Uterus (tissue), 4 donors: ENCODE results near the gene GALNT12. TPM values are rescaled to one million over a fixed set of nuclear protein-coding genes. Genes with fewer than 3 reads are reported as not detected.

ENCODE experiments used
- DNase-seq, 2 donors: peaks; one replicate each; pipeline ENCODE4 v3.0.0-alpha.2; 2019 to 2020
- H3K27ac ChIP-seq, 2 donors: fragments of 200-600 bp; sonication (generic); 1 replicate in 1 of 2; 2 replicates in 1 of 2; pipeline ENCODE4 v1.5.1; 2016 to 2018
- H3K27me3 ChIP-seq, 2 donors: fragments of 200-600 bp; sonication (generic); one replicate each; pipeline ENCODE4 v1.5.1; 2018 to 2019; ENCODE audit warnings: control low read depth in 1 of 2
- H3K36me3 ChIP-seq, 2 donors: fragments of 200-600 bp; sonication (generic); one replicate each; pipeline ENCODE4 v1.5.1; 2019; ENCODE audit warnings: control low read depth in 1 of 2
- H3K4me1 ChIP-seq, 2 donors: fragments of 200-600 bp; sonication (generic); one replicate each; pipeline ENCODE4 v1.5.1; 2018 to 2019; ENCODE audit warnings: control low read depth in 1 of 2
- H3K4me3 ChIP-seq, 2 donors: fragments of 200-600 bp; sonication (generic); 1 replicate in 1 of 2; 2 replicates in 1 of 2; pipeline ENCODE4 v1.5.1; 2018 to 2019; ENCODE audit warnings: mild to moderate bottlenecking in 1 of 2
- H3K9me3 ChIP-seq, 2 donors: fragments of 200-600 bp; sonication (generic); one replicate each; pipeline ENCODE4 v1.5.1; 2019; ENCODE audit warnings: control low read depth in 1 of 2
- CTCF ChIP-seq, 4 experiments: fragments of 200-600 bp in 2 of 4; fragments of 450-650 bp in 2 of 4; sonication (generic) in 2 of 4; IDR thresholded peaks; one replicate each; pipeline ENCODE4 v1.5.1; 2016 to 2019; ENCODE audit warnings: antibody characterized with exemption in 4 of 4, mild to moderate bottlenecking in 2 of 4, moderate library complexity in 1 of 4
- POLR2A ChIP-seq, 2 donors: fragments of 450-650 bp; IDR thresholded peaks; one replicate each; pipeline ENCODE4 v1.6.1; 2016; ENCODE audit warnings: antibody characterized with exemption in 2 of 2, mild to moderate bottlenecking in 1 of 2, moderate library complexity in 1 of 2
- intact Hi-C: fragments of 100-400 bp; cut with DNase I; formaldehyde crosslinking; loops from one replicate; pipeline ENCODE4 v1.15.1; 2023; ENCODE audit warnings: low total_unique reads
- total RNA-seq, 4 donors: library from RNA; depleted of rRNA in 3 of 4; stranded (reverse); fragments of >200 nt in 3 of 4; gene quantifications; one replicate each; pipeline versions ENCODE4 v1.1.0 to v1.2.4, GENCODE V29; 2014 to 2023
- donor health status: DM: yes; HTN: yes; CAD: no.

Gene GALNT12
- total RNA-seq, 4 donors from 2014 or later, result 0.29 to 9.3 (median 2.5) TPM; not detected in 1

GRCh38 chr9:98783518-98784226 is 23.8 kb upstream of the GALNT12 start:
- intact Hi-C loops, result no loop called here
- H3K4me3 ChIP-seq, result no peak overlapping the region
- H3K27ac ChIP-seq, result no peak overlapping the region
- no peaks in the 10 kb centered on the region for H3K36me3 ChIP-seq
- H3K4me1 ChIP-seq, result no peaks in the 10 kb centered on the region
- TF ChIP-seq CTCF (IDR thresholded peaks at IDR 0.05), result no peak
- no peak for TF ChIP-seq POLR2A (IDR thresholded peaks at IDR 0.05)
- H3K27me3 ChIP-seq, result no peaks in the 10 kb centered on the region
- no peak for DNase-seq
- no peaks in the 10 kb centered on the region for H3K9me3 ChIP-seq

- Histone ChIP-seq H3K36me3 (no peaks in the 10 kb centered on the region), H3K4me3 (no peak overlapping the region), H3K27me3 (no peaks in the 10 kb centered on the region), H3K27ac (no peak overlapping the region), H3K9me3 (no peaks in the 10 kb centered on the region), H3K4me1 (no peaks in the 10 kb centered on the region)
- intact Hi-C loops, result no loop called here
- DNase-seq, result no peak
- TF ChIP-seq CTCF (IDR thresholded peaks at IDR 0.05), result no peak
- TF ChIP-seq POLR2A (IDR thresholded peaks at IDR 0.05), result no peak
These were observed 22.4 kb upstream of the GALNT12 start for GRCh38 chr9:98784831-98785806.

DNA sequence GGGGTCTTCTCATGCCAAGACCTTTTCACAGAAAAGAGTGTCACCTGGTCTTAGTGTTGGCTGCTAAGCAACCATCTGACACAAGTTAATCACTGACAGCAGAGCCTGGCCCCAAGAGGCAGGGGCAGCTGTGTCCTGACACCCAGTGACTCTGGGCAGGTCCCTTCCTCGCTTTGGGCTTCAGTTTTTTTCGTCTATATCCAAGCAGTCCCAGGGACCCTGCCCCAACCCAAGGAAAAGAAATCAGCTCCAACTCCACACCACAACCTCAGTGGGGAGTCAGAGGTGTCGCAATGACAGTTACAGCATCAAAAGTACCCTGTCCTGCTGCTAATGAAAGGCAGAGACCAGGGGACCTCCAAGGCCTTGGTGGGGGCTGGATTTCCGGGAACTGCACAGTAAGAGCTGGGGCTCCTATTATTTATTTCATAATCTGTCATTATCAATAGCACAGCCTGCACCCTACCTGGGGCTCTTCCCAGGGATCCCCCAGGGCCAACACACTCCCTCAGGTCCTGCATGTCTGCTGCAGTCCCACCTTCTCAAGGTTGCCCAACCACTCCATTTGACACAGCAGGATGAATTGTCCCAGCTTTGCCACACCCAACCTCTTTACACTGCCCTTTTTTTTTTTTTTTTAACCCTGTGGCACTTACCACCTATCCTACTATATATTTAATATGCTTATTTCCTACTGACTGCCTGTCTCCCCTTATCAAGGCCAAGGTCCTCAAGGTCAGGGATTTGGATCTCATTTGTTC is 20.5 kb upstream of the GALNT12 start:
- TF ChIP-seq CTCF (IDR thresholded peaks at IDR 0.05), result no peak
- TF ChIP-seq POLR2A (IDR thresholded peaks at IDR 0.05), result no peak
- Histone ChIP-seq H3K4me3 (no peak overlapping the region), H3K9me3 (no peaks in the 10 kb centered on the region), H3K36me3 (no peaks in the 10 kb centered on the region), H3K4me1 (peaks cover 0 to 3% of the 10 kb centered on the region in 2 donors), H3K27me3 (no peaks in the 10 kb centered on the region), H3K27ac (no peak overlapping the region)
- DNase-seq, result peak in 1 of 2 donors; percentile 3
- intact Hi-C loops, result no loop called here

- H3K4me3 ChIP-seq, result no peak overlapping the region
- intact Hi-C loops, result no loop called here
- no peak for TF ChIP-seq POLR2A (IDR thresholded peaks at IDR 0.05)
- H3K4me1 ChIP-seq, result peaks cover 0 to 3% of the 10 kb centered on the region in 2 donors
- no peak overlapping the region for H3K27ac ChIP-seq
- no peaks in the 10 kb centered on the region for H3K27me3 ChIP-seq
- no peaks in the 10 kb centered on the region for H3K9me3 ChIP-seq
- DNase-seq, result peak in 1 of 2 donors; percentile 4
- H3K36me3 ChIP-seq, result no peaks in the 10 kb centered on the region
These were observed 19.6 kb upstream of the GALNT12 start for GRCh38 chr9:98787766-98788335.

DNA sequence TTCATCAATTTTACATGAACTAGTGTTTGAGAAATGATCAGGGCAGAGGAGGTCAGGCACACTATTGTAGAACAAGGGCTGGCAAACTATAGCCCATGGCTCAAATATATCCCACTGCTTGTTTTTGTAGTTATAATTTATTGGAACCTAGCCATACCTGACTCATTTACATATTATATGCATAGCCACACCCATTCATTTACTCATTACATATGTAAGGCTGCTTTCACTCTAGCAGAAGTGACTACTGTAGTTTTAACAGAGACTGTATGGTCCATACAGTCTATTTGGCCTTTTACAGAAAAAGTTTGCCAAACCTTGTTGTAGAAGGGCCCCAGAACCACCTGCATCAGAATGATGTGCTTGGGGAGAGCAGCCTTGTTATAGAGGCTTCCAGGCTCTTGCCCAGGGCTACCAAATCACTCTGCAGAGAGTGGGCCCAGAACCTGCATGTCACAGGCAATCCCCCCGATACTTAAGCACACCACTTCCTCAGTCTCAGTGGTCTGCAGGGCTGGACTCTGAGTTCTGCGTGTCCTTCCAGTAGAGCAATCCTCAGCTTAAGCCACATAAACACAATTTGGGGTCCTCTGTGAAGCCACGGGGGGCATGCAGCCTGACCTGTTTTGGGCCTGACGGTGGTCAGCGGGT is 17.9 kb upstream of the GALNT12 start:
- TF ChIP-seq CTCF (IDR thresholded peaks at IDR 0.05), result no peak
- TF ChIP-seq POLR2A (IDR thresholded peaks at IDR 0.05), result no peak
- Histone ChIP-seq H3K27ac (no peak overlapping the region), H3K4me1 (peaks cover 0 to 8% of the 10 kb centered on the region in 2 donors), H3K27me3 (no peaks in the 10 kb centered on the region), H3K4me3 (no peak overlapping the region), H3K36me3 (no peaks in the 10 kb centered on the region), H3K9me3 (no peaks in the 10 kb centered on the region)
- DNase-seq, result no peak
- intact Hi-C loops, result no loop called here
